Sigmoid colon (tissue), 7 donors: ENCODE data around the gene SECTM1. TPM values are rescaled to one million over a fixed set of nuclear protein-coding genes. Genes with fewer than 3 reads are reported as not detected.

Source experiments
- DNase-seq: peaks from one replicate; pipeline ENCODE4 v3.0.0-alpha.2; 2019
- H3K27ac ChIP-seq, 4 donors: fragments of 200-600 bp; sonication (generic); one replicate each; pipeline ENCODE4 v1.5.1; 2016 to 2019; ENCODE audit warnings: mild to moderate bottlenecking in 1 of 4
- H3K27me3 ChIP-seq, 3 donors: fragments of 200-600 bp; sonication (generic); one replicate each; pipeline ENCODE4 v1.5.1; 2019; ENCODE audit warnings: mild to moderate bottlenecking in 1 of 3
- H3K36me3 ChIP-seq, 4 donors: fragments of 200-600 bp; sonication (generic); one replicate each; pipeline ENCODE4 v1.5.1; 2016 to 2019
- H3K4me1 ChIP-seq, 4 donors: fragments of 200-600 bp; sonication (generic); one replicate each; pipeline ENCODE4 v1.5.1; 2017 to 2019
- H3K4me3 ChIP-seq, 4 donors: fragments of 200-600 bp; sonication (generic); one replicate each; pipeline ENCODE4 v1.5.1; 2017 to 2019; ENCODE audit warnings: mild to moderate bottlenecking in 2 of 4, moderate library complexity in 1 of 4
- H3K9me3 ChIP-seq, 4 donors: fragments of 200-600 bp in 3 of 4; sonication (generic) in 3 of 4; one replicate each; pipeline versions ENCODE4 v1.5.1 to v1.6.1; 2013 to 2019
- EP300 ChIP-seq, 4 donors: sonication (generic); formaldehyde crosslinking; IDR thresholded peaks; one replicate each; pipeline ENCODE4 v1.6.1; 2017; ENCODE audit warnings: antibody characterized with exemption in 4 of 4
- POLR2A ChIP-seq, 2 donors: fragments of 450-650 bp; IDR thresholded peaks; one replicate each; pipeline ENCODE4 v1.6.1; 2016; ENCODE audit warnings: antibody characterized with exemption in 2 of 2, mild to moderate bottlenecking in 2 of 2, moderate library complexity in 2 of 2
- POLR2AphosphoS5 ChIP-seq, 4 donors: sonication (generic); formaldehyde crosslinking; IDR thresholded peaks; one replicate each; pipeline ENCODE4 v1.6.1; 2017; ENCODE audit warnings: antibody characterized with exemption in 4 of 4
- WGBS, 2 donors: extraction: QIAGEN DNeasy Blood & Tissue Kit; methylation state at CpG; one replicate each; pipeline ENCODE4 v1.1.7; 2013; 5-methylcytosine and 5-hydroxymethylcytosine counted together
- intact Hi-C: fragments of 100-400 bp; cut with DNase I; formaldehyde crosslinking; loops from one replicate; pipeline ENCODE4 v1.15.1; 2023
- polyA plus RNA-seq, 3 donors: library from polyadenylated mRNA; stranded (reverse); fragments of 200-250 nt; gene quantifications; one replicate each; pipeline ENCODE4 v1.2.3, GENCODE V29; 2013
- total RNA-seq, 4 donors: library from RNA; depleted of rRNA; stranded (reverse); fragments of >200 nt; gene quantifications; one replicate each; pipeline ENCODE4 v1.1.0, GENCODE V29; 2016
- TF ChIP-seq, protein P1 (sequence below), 4 experiments: fragments of 450-650 bp in 3 of 4; fragments of 200-600 bp in 1 of 4; IDR thresholded peaks; one replicate each; pipeline ENCODE4 v1.5.1; 2016 to 2019; ENCODE audit warnings: antibody characterized with exemption in 4 of 4, mild to moderate bottlenecking in 3 of 4, moderate library complexity in 2 of 4
- donor health status: healthy with polysubstance abuse.
- donor health status: Bipolar disorder and iron deficiency.
- donor health status: healthy.

Gene SECTM1
- total and polyA plus RNA-seq, 7 donors = 8.4 to 105 (median 56.9) TPM

DNA sequence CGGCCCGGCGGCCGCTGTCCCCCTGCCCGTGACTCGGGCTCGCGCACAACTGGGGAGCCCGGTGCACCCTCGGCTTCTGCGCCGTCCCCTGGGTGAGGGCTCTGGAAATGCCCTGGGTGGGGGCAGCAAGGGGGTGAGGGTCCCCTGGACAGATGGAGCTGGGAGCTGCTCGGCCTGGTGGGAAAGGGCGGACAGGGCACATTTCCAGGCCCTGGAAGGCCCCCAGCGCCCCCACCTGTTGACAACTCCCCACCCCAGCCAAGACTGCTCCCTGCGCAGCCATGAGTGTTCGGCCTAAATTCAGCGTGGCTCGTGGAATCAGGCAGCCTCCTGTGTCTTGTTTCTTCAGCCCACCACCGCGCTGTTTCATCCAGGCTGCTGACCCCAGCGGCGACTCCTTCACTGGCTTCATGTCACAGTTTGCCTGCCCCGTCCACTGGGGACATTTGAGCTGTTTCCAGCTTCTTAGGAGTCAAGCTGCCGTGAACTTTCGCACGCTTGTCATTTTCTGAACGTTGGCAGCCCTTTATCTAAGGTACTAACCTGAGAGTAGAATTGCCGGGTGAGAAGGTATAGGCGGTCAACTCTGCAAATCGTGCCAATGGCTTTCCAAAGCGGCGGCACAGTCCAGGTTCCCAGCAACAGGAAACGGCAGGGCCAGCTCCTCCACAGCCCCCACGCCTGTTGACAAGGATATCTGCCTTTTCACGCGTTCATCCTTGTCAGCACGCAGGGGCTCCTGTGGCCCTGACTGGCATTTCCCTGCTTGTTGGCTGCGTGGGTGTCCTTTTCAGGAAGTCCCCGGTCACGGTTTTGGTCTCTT is 38.9 kb upstream of the SECTM1 start:
- intact Hi-C loops = no loop called here
- no peaks in the 10 kb centered on the region for H3K9me3 ChIP-seq
- DNase-seq = no peak
- no peak overlapping the region for H3K4me3 ChIP-seq
- no peaks in the 10 kb centered on the region for H3K36me3 ChIP-seq
- H3K27me3 ChIP-seq = peaks cover 41 to 89% (median 60%) of the 10 kb centered on the region in 3 donors
- 24 to 35% methylated on average over 41 of the region's 41 CpGs for WGBS, 2 donors
- peaks cover 0 to 21% (median 19%) of the 10 kb centered on the region in 4 donors for H3K4me1 ChIP-seq
- no peak overlapping the region for H3K27ac ChIP-seq
- TF ChIP-seq POLR2A (IDR thresholded peaks at IDR 0.05) (no peak), POLR2AphosphoS5 (IDR thresholded peaks at IDR 0.05) (no peak), EP300 (IDR thresholded peaks at IDR 0.05) (no peak)
- TF ChIP-seq, protein P1, sequence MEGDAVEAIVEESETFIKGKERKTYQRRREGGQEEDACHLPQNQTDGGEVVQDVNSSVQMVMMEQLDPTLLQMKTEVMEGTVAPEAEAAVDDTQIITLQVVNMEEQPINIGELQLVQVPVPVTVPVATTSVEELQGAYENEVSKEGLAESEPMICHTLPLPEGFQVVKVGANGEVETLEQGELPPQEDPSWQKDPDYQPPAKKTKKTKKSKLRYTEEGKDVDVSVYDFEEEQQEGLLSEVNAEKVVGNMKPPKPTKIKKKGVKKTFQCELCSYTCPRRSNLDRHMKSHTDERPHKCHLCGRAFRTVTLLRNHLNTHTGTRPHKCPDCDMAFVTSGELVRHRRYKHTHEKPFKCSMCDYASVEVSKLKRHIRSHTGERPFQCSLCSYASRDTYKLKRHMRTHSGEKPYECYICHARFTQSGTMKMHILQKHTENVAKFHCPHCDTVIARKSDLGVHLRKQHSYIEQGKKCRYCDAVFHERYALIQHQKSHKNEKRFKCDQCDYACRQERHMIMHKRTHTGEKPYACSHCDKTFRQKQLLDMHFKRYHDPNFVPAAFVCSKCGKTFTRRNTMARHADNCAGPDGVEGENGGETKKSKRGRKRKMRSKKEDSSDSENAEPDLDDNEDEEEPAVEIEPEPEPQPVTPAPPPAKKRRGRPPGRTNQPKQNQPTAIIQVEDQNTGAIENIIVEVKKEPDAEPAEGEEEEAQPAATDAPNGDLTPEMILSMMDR (IDR thresholded peaks at IDR 0.05) = no peak

DNA sequence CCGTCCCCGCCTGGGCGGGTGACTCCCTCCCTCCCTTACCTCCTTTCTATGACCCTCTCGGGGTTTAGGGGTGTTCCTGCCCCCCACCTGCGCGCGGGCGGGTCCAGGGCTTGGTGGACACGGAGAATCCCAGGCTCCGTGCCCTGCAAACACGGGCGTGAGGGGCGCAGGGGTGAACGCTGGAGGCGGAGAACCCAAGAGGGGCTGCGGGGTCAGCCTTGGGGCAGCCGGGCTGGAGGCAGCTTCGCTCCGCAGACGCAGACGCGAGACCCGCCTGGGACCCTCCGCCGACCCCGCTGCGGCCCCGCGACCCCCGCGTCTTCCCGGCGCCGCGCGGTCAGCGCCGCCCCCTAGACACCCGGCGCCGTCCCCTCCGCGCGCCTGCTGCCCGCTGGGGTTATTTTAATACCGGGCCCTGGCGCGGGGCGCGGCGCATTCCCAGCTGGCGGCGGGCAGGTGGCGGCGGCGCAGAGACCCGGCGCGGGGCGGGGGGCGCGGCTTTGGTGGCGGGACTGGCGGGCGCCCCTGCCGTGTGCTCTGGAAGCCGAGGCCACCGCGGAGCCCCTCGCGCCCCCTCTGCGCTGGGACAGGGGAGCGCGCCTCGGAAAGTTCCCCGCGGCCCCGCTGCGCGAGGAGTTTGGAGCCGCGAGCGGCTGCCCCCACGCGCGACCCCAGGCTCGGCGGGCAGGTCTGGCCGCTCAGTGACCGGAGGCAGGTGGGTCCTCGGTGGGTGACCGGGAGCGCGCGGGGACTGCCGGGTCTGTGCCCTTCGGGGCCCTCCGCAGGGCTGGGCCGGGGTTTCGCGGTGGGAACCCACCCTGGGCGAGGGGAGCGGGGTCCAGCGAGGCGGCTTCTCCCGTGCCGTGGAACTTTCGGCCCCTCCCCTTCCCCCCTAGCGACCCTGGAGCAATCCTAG is 38.0 kb upstream of the SECTM1 start, which contains the start of gene UTS2R:
Gene UTS2R (plus strand): TSS at position 433 of the 916 bp plus-strand sequence. CDS start 2,560 bp downstream, outside the sequence.
- peaks cover 41 to 88% (median 59%) of the 10 kb centered on the region in 3 donors for H3K27me3 ChIP-seq
- 5% methylated on average over 109 of the region's 109 CpGs for WGBS, 2 donors
- peak within 1 kb of the TSS in 3 of 4 donors; percentile 18 to 26 (median 24) for H3K4me3 ChIP-seq
- no peak for DNase-seq
- H3K9me3 ChIP-seq = no peaks in the 10 kb centered on the region
- no peaks in the 10 kb centered on the region for H3K36me3 ChIP-seq
- H3K27ac ChIP-seq = no peak within 1 kb of the TSS
- peaks cover 0 to 21% (median 19%) of the 10 kb centered on the region in 4 donors for H3K4me1 ChIP-seq
- intact Hi-C loops = no loop called here
- TF ChIP-seq POLR2A (IDR thresholded peaks at IDR 0.05) = no peak
- no peak for TF ChIP-seq POLR2AphosphoS5 (IDR thresholded peaks at IDR 0.05)
- no peak for TF ChIP-seq EP300 (IDR thresholded peaks at IDR 0.05)
- TF ChIP-seq, protein P1 (IDR thresholded peaks at IDR 0.05) = no peak

DNA sequence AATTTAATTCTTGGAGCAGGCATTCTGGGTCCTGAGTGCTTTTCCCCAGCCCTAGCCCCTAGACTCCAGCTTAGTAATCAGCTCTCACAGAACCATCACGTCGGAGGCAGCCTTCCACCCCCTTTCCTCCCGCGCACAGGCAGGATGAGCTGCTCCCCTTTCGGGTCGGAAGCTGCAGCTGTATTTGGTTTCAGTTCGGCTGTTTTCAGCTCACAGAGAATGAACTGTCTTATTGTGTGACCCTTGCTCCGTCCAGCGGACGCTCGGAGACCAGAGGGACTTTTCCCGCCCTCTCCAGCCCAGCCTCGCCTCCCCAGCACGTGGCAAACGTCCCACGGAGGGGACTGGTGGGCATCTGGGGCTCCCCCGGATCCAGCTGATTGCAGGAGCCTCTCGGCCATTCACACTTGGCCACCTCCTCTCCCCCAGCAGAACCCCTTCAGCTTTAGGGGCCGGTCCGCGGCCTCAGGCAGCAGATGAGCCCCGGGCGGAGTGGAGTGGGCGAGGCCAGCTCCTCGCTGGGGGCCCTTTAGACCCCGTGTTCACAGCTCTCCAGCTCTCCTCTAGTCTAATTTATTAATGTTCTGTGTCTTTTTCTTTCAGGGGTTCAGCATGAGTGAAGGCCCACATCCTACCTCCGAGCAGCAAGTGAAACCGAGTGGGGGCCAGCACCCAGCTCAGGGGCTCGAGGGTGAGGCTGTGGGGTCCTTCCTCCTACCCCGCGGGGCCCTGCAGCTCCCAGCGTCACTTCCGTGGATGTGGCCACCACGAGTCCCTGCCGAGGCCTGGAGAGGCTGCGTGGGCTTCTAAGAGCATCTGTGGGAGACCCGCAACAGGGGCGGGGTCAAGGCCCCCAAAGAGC is 37.1 kb upstream of the SECTM1 start:
- intact Hi-C loops = no loop called here
- H3K36me3 ChIP-seq = no peaks in the 10 kb centered on the region
- DNase-seq = no peak
- no peaks in the 10 kb centered on the region for H3K9me3 ChIP-seq
- H3K27me3 ChIP-seq = peaks cover 37 to 79% (median 51%) of the 10 kb centered on the region in 3 donors
- TF ChIP-seq POLR2AphosphoS5 (IDR thresholded peaks at IDR 0.05) (no peak), POLR2A (IDR thresholded peaks at IDR 0.05) (no peak), EP300 (IDR thresholded peaks at IDR 0.05) (no peak)
- TF ChIP-seq, protein P1 (IDR thresholded peaks at IDR 0.05) = no peak
- no peak overlapping the region for H3K27ac ChIP-seq
- H3K4me1 ChIP-seq = peaks cover 0 to 21% (median 19%) of the 10 kb centered on the region in 4 donors
- peak overlapping the region in 3 of 4 donors; percentile 18 to 26 (median 24) for H3K4me3 ChIP-seq
- 7 to 21% methylated on average over 38 of the region's 38 CpGs for WGBS, 2 donors

DNA sequence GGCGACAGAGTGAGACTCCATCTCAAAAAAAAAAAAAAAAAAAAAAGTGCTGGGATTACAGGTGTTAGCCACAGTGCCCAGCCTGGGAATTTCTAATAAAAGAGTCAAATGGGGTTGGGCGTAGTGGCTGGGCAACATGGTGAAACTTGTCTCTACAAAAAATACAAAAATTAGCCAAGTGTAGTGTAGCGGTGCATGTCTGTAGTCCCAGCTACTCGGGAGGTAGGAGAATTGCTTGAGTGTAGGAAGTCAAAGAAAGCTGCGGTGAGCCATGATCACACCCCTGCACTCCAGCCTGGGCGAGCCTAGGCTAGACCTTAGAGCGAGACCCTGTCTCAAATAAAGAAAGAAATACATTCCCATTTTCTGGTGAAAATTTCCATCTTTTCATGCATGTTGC is 35.6 kb upstream of the SECTM1 start:
- H3K4me1 ChIP-seq = peaks cover 0 to 21% (median 19%) of the 10 kb centered on the region in 4 donors
- H3K4me3 ChIP-seq = no peak overlapping the region
- peaks cover 25 to 64% (median 36%) of the 10 kb centered on the region in 3 donors for H3K27me3 ChIP-seq
- WGBS, 2 donors = 89 to 91% methylated on average over 6 of the region's 7 CpGs
- TF ChIP-seq POLR2A (IDR thresholded peaks at IDR 0.05) (no peak), POLR2AphosphoS5 (IDR thresholded peaks at IDR 0.05) (no peak), EP300 (IDR thresholded peaks at IDR 0.05) (no peak)
- TF ChIP-seq, protein P1 (IDR thresholded peaks at IDR 0.05) = no peak
- H3K36me3 ChIP-seq = no peaks in the 10 kb centered on the region
- intact Hi-C loops = no loop called here
- H3K27ac ChIP-seq = no peak overlapping the region
- no peaks in the 10 kb centered on the region for H3K9me3 ChIP-seq
- DNase-seq = no peak
